Measurements from ENCODE around the gene CREM. TPM values are rescaled to one million over a fixed set of nuclear protein-coding genes. Genes with fewer than 3 reads are reported as not detected.

CREM gene
- polyA plus RNA-seq, 1 of the 3 experiments (the other 2 are of a cell fraction) = 41.4 TPM

- ChIA-PET POLR2A (no interaction called here), CTCF (interaction anchor here (1.1 kb wide), 1 partner anchor 67 kb away, joined by 4 read pairs; no protein-coding TSS in a partner anchor)
- Histone ChIP-seq H3K79me2 (ENCODE audit: insufficient read depth) (peaks cover 43% of the 10 kb centered on the region), H3K27ac (ENCODE audit: low read depth in 2 of 2, low read length in 1 of 2) (peak overlapping the region in 1 of 2 experiments; percentile 29; a peak in 1 of 4 replicates), H3K4me3 (ENCODE audit: low read depth in 2 of 2, low read length in 1 of 2) (peak overlapping the region in 1 of 2 experiments; percentile 95; a peak in 1 of 4 replicates), H3K4me2 (peak overlapping the region; percentile 90; the same call in 1 of the 2 replicates), H3K27me3 (ENCODE audit: insufficient read depth) (no peaks in the 10 kb centered on the region), H2AFZ (ENCODE audit: low read depth) (no peak overlapping the region), H4K20me1 (ENCODE audit: insufficient read depth) (no peaks in the 10 kb centered on the region), H3K36me3 (replicated peaks in 1 of 2; ENCODE audit: control insufficient read depth in 1 of 2, insufficient read depth in 2 of 2, low read length in 1 of 2) (no peaks in the 10 kb centered on the region), H3K9me2 (no peaks in the 10 kb centered on the region), H3K4me1 (ENCODE audit: control insufficient read depth in 1 of 2, insufficient read depth in 2 of 2, low read depth in 1 of 2, low read length in 1 of 2) (peaks cover 0 to 24% of the 10 kb centered on the region in 2 experiments; a peak in 3 of 4 replicates), H3K9me3 (no peaks in the 10 kb centered on the region), H3K9ac (no peak overlapping the region), H3F3A (replicated peaks; ENCODE audit: insufficient read depth) (peaks cover 16% of the 10 kb centered on the region)
- no peak for DNase-seq
- no peak for TF ChIP-seq RCOR1 (IDR thresholded peaks at IDR 0.05; ENCODE audit: low read length)
- no peak for TF ChIP-seq YY1 (IDR thresholded peaks at IDR 0.05; ENCODE audit: low read depth)
- no peak for TF ChIP-seq JUND (IDR thresholded peaks at IDR 0.05)
- TF ChIP-seq GATA2 (CRISPR knock-in tag; IDR thresholded peaks at IDR 0.05) = no peak
- TF ChIP-seq SIN3A (IDR thresholded peaks at IDR 0.05; ENCODE audit: borderline replicate concordance, low read depth, low read length) = no peak
- no peak for TF ChIP-seq TAF1 (IDR thresholded peaks at IDR 0.05; ENCODE audit: borderline replicate concordance, low read depth, low read length)
- no peak for TF ChIP-seq ELF1 (IDR thresholded peaks at IDR 0.05)
- TF ChIP-seq USF1 (IDR thresholded peaks at IDR 0.05; ENCODE audit: borderline replicate concordance, low read depth) = no peak
- no peak for TF ChIP-seq TEAD4 (IDR thresholded peaks at IDR 0.05; ENCODE audit: borderline replicate concordance, insufficient read depth)
- 89% methylated on average over 1 of the region's 1 CpG for WGBS (ENCODE audit: low lambda C conversion rate)
Measured at GRCh38 chr10:35129185-35129674, 2.6 kb downstream of the CREM start.

- Histone ChIP-seq H2AFZ (ENCODE audit: low read depth) (no peak overlapping the region), H3K9me2 (no peaks in the 10 kb centered on the region), H3K27ac (ENCODE audit: low read depth in 2 of 2, low read length in 1 of 2) (no peak overlapping the region), H3K9me3 (no peaks in the 10 kb centered on the region), H3K36me3 (replicated peaks in 1 of 2; ENCODE audit: control insufficient read depth in 1 of 2, insufficient read depth in 2 of 2, low read length in 1 of 2) (no peaks in the 10 kb centered on the region), H3K27me3 (ENCODE audit: insufficient read depth) (no peaks in the 10 kb centered on the region), H3K9ac (no peak overlapping the region), H3K79me2 (ENCODE audit: insufficient read depth) (peaks cover 51% of the 10 kb centered on the region), H3K4me1 (ENCODE audit: control insufficient read depth in 1 of 2, insufficient read depth in 2 of 2, low read depth in 1 of 2, low read length in 1 of 2) (peaks cover 0 to 24% of the 10 kb centered on the region in 2 experiments; a peak in 3 of 4 replicates), H3K4me2 (no peak overlapping the region), H3F3A (replicated peaks; ENCODE audit: insufficient read depth) (peaks cover 16% of the 10 kb centered on the region), H3K4me3 (ENCODE audit: low read depth in 2 of 2, low read length in 1 of 2) (no peak overlapping the region), H4K20me1 (ENCODE audit: insufficient read depth) (no peaks in the 10 kb centered on the region)
- no peak for DNase-seq
- 85% methylated on average over 4 of the region's 4 CpGs for WGBS (ENCODE audit: low lambda C conversion rate)
- CTCF ChIA-PET = no interaction called here
- POLR2A ChIA-PET = no interaction called here
- TF ChIP-seq SIN3A (IDR thresholded peaks at IDR 0.05; ENCODE audit: borderline replicate concordance, low read depth, low read length) (no peak), RAD21 (IDR thresholded peaks at IDR 0.05; ENCODE audit: low read length) (no peak), GATA2 (CRISPR knock-in tag; IDR thresholded peaks at IDR 0.05) (no peak), CTCF (IDR thresholded peaks at IDR 0.05) (no peak), USF1 (IDR thresholded peaks at IDR 0.05; ENCODE audit: borderline replicate concordance, low read depth) (no peak), TCF12 (IDR thresholded peaks at IDR 0.05) (no peak), RXRA (IDR thresholded peaks at IDR 0.05; ENCODE audit: borderline replicate concordance, low read depth) (no peak), JUND (IDR thresholded peaks at IDR 0.05) (no peak), ZBTB33 (IDR thresholded peaks at IDR 0.05; ENCODE audit: borderline replicate concordance, low read depth) (no peak), SMC3 (IDR thresholded peaks at IDR 0.05; ENCODE audit: low read depth, low read length) (no peak), NRF1 (IDR thresholded peaks at IDR 0.05; ENCODE audit: low read depth, low read length) (no peak), USF2 (IDR thresholded peaks at IDR 0.05; ENCODE audit: borderline replicate concordance, low read depth, low read length) (no peak), TEAD4 (IDR thresholded peaks at IDR 0.05; ENCODE audit: borderline replicate concordance, insufficient read depth) (no peak), POLR2AphosphoS5 (IDR thresholded peaks at IDR 0.05; ENCODE audit: low read depth, low read length) (no peak)
Measured at GRCh38 chr10:35130663-35131062, 4.0 kb downstream of the CREM start.
